ENCODE results near the gene SVIL.

The SVIL gene

GRCh38 chr10:29646238-29646902, 11.6 kb upstream of the SVIL start:
- peak; percentile 69 for DNase-seq (ENCODE audit: low spot score)
- CTCF ChIA-PET, result interaction anchor here (0.7 to 0.9 kb wide), 2 partner anchors 10 to 395 kb away, joined by 4 to 5 read pairs; no protein-coding TSS in a partner anchor
- no peak for TF ChIP-seq CTCF (conservative IDR thresholded peaks at IDR 0.05; ENCODE audit: low read depth)
- POLR2A ChIA-PET (ENCODE audit: low non-redundant PET), result no interaction called here
- peak overlapping the region; percentile 77 for H3K27ac ChIP-seq

- DNase-seq (ENCODE audit: low spot score), result no peak
- TF ChIP-seq CTCF (conservative IDR thresholded peaks at IDR 0.05; ENCODE audit: low read depth), result no peak
- ChIA-PET CTCF (interaction anchor here (0.5 kb wide), 1 partner anchor 938 kb away, joined by 5 read pairs; no protein-coding TSS in a partner anchor), POLR2A (ENCODE audit: low non-redundant PET) (no interaction called here)
- no peak overlapping the region for H3K27ac ChIP-seq
Measured at GRCh38 chr10:29643771-29644501, 9.2 kb upstream of the SVIL start.

GRCh38 chr10:29642990-29643389, 8.2 kb upstream of the SVIL start:
- TF ChIP-seq CTCF (conservative IDR thresholded peaks at IDR 0.05; ENCODE audit: low read depth), result no peak
- CTCF ChIA-PET, result interaction anchor here (0.5 kb wide), 1 partner anchor 939 kb away, joined by 5 read pairs; no protein-coding TSS in a partner anchor
- POLR2A ChIA-PET (ENCODE audit: low non-redundant PET), result no interaction called here
- DNase-seq (ENCODE audit: low spot score), result no peak
- H3K27ac ChIP-seq, result no peak overlapping the region

- no peak for TF ChIP-seq CTCF (conservative IDR thresholded peaks at IDR 0.05; ENCODE audit: low read depth)
- CTCF ChIA-PET, result no interaction called here
- no peak for DNase-seq (ENCODE audit: low spot score)
- POLR2A ChIA-PET (ENCODE audit: low non-redundant PET), result interaction anchor here (0.7 kb wide), 1 partner anchor 83 kb away, joined by 3 read pairs; no protein-coding TSS in a partner anchor
- peak overlapping the region; percentile 68 for H3K27ac ChIP-seq
Measured at GRCh38 chr10:29637537-29637936, 2.8 kb upstream of the SVIL start.

- TF ChIP-seq CTCF (conservative IDR thresholded peaks at IDR 0.05; ENCODE audit: low read depth), result no peak
- ChIA-PET CTCF (interaction anchor here (0.6 to 0.7 kb wide), 2 partner anchors 10 to 203 kb away, joined by 3 to 5 read pairs; no protein-coding TSS in a partner anchor), POLR2A (ENCODE audit: low non-redundant PET) (no interaction called here)
- H3K27ac ChIP-seq, result peak overlapping the region; percentile 95
- DNase-seq (ENCODE audit: low spot score), result peak; percentile 20
Measured at GRCh38 chr10:29636178-29636577, 1.4 kb upstream of the SVIL start.

- ChIA-PET POLR2A (ENCODE audit: low non-redundant PET) (no interaction called here), CTCF (interaction anchor here (0.5 to 0.7 kb wide), 3 partner anchors 10 to 203 kb away, joined by 3 to 5 read pairs (median 5); no protein-coding TSS in a partner anchor)
- peak overlapping the region; percentile 95 for H3K27ac ChIP-seq
- no peak for DNase-seq (ENCODE audit: low spot score)
- no peak for TF ChIP-seq CTCF (conservative IDR thresholded peaks at IDR 0.05; ENCODE audit: low read depth)
Measured at GRCh38 chr10:29635711-29636144, 957 bp upstream of the SVIL start.
